Parathyroid adenoma (tissue), 2 donors: ENCODE data around the gene FAM204A.

Experiments used
- H2AFZ ChIP-seq: fragments of 300-600 bp; sonication (generic); one replicate; pipeline ENCODE4 v1.7.0; 2017; ENCODE audit warnings: antibody characterized with exemption, mild to moderate bottlenecking
- H3K27ac ChIP-seq: fragments of 300-600 bp; sonication (generic); one replicate; pipeline ENCODE4 v1.7.0; 2017
- H3K27me3 ChIP-seq: fragments of 300-600 bp; sonication (generic); one replicate; pipeline ENCODE4 v1.7.0; 2017; ENCODE audit warnings: low read length; ENCODE audit not compliant: control insufficient read depth, insufficient read depth
- H3K36me3 ChIP-seq: fragments of 300-600 bp; sonication (generic); one replicate; pipeline ENCODE4 v1.7.0; 2017; ENCODE audit warnings: low read length; ENCODE audit not compliant: control insufficient read depth, insufficient read depth
- H3K4me1 ChIP-seq: fragments of 300-600 bp; sonication (generic); one replicate; pipeline ENCODE4 v1.7.0; 2017; ENCODE audit warnings: control low read depth
- H3K4me2 ChIP-seq: fragments of 300-600 bp; sonication (generic); one replicate; pipeline ENCODE4 v1.7.0; 2017; ENCODE audit warnings: low read length
- H3K4me3 ChIP-seq: fragments of 300-600 bp; sonication (generic); one replicate; pipeline ENCODE4 v1.7.0; 2017; ENCODE audit warnings: low read depth, low read length
- H3K79me2 ChIP-seq: fragments of 300-600 bp; sonication (generic); one replicate; pipeline ENCODE4 v1.7.0; 2017; ENCODE audit warnings: control low read depth
- H3K9ac ChIP-seq: fragments of 300-600 bp; sonication (generic); one replicate; pipeline ENCODE4 v1.7.0; 2017; ENCODE audit warnings: mild to moderate bottlenecking
- H3K9me3 ChIP-seq: fragments of 300-600 bp; sonication (generic); one replicate; pipeline ENCODE4 v1.7.0; 2017; ENCODE audit warnings: low read length; ENCODE audit not compliant: control insufficient read depth
- CTCF ChIP-seq: fragments of 300-600 bp; sonication (generic); IDR thresholded peaks from one replicate; pipeline ENCODE4 v1.7.0; 2017; ENCODE audit warnings: antibody characterized with exemption, mild to moderate bottlenecking
- donor health status: primary hyperparathyroidism.

Gene FAM204A

GRCh38 chr10:118254654-118255053 lies 87.5 kb downstream of the FAM204A start:
- no peak for TF ChIP-seq CTCF
- Histone ChIP-seq H3K9ac (no peak overlapping the region), H3K4me2 (no peak overlapping the region), H3K4me3 (no peak overlapping the region), H3K79me2 (no peaks in the 10 kb centered on the region), H2AFZ (no peak overlapping the region), H3K36me3 (no peaks in the 10 kb centered on the region), H3K27ac (no peak overlapping the region), H3K9me3 (no peaks in the 10 kb centered on the region), H3K4me1 (no peaks in the 10 kb centered on the region), H3K27me3 (no peaks in the 10 kb centered on the region)

GRCh38 chr10:118253397-118253796 lies 88.7 kb downstream of the FAM204A start:
- Histone ChIP-seq H3K79me2 (no peaks in the 10 kb centered on the region), H3K36me3 (no peaks in the 10 kb centered on the region), H3K27me3 (no peaks in the 10 kb centered on the region), H3K27ac (no peak overlapping the region), H3K4me2 (no peak overlapping the region), H2AFZ (no peak overlapping the region), H3K9ac (no peak overlapping the region), H3K4me1 (no peaks in the 10 kb centered on the region), H3K4me3 (no peak overlapping the region), H3K9me3 (no peaks in the 10 kb centered on the region)
- no peak for TF ChIP-seq CTCF

GRCh38 chr10:118251791-118252190 lies 90.3 kb downstream of the FAM204A start:
- Histone ChIP-seq H3K4me2 (no peak overlapping the region), H3K79me2 (no peaks in the 10 kb centered on the region), H2AFZ (no peak overlapping the region), H3K27ac (no peak overlapping the region), H3K9ac (no peak overlapping the region), H3K4me1 (no peaks in the 10 kb centered on the region), H3K4me3 (no peak overlapping the region), H3K27me3 (peaks cover 3% of the 10 kb centered on the region), H3K36me3 (no peaks in the 10 kb centered on the region), H3K9me3 (no peaks in the 10 kb centered on the region)
- TF ChIP-seq CTCF, result no peak

- Histone ChIP-seq H3K27ac (no peak overlapping the region), H3K4me3 (no peak overlapping the region), H3K36me3 (no peaks in the 10 kb centered on the region), H3K9me3 (no peaks in the 10 kb centered on the region), H3K4me2 (no peak overlapping the region), H2AFZ (no peak overlapping the region), H3K4me1 (no peaks in the 10 kb centered on the region), H3K27me3 (peaks cover 8% of the 10 kb centered on the region), H3K9ac (no peak overlapping the region), H3K79me2 (no peaks in the 10 kb centered on the region)
- no peak for TF ChIP-seq CTCF
Observed at GRCh38 chr10:118249714-118250113, 92.4 kb downstream of the FAM204A start.
